GM18858 (cell line): ENCODE results near the gene YPEL1.
A peak's percentile ranks its signal among the peaks of the same experiment; 100 is the strongest.

Experiments
- ATAC-seq: cut with Tn5 transposase; IDR thresholded peaks from one replicate; pipeline ENCODE4 v1.9.1; 2021; ENCODE audit not compliant: unreplicated experiment

The YPEL1 gene, protein sequence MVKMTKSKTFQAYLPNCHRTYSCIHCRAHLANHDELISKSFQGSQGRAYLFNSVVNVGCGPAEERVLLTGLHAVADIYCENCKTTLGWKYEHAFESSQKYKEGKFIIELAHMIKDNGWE

DNA sequence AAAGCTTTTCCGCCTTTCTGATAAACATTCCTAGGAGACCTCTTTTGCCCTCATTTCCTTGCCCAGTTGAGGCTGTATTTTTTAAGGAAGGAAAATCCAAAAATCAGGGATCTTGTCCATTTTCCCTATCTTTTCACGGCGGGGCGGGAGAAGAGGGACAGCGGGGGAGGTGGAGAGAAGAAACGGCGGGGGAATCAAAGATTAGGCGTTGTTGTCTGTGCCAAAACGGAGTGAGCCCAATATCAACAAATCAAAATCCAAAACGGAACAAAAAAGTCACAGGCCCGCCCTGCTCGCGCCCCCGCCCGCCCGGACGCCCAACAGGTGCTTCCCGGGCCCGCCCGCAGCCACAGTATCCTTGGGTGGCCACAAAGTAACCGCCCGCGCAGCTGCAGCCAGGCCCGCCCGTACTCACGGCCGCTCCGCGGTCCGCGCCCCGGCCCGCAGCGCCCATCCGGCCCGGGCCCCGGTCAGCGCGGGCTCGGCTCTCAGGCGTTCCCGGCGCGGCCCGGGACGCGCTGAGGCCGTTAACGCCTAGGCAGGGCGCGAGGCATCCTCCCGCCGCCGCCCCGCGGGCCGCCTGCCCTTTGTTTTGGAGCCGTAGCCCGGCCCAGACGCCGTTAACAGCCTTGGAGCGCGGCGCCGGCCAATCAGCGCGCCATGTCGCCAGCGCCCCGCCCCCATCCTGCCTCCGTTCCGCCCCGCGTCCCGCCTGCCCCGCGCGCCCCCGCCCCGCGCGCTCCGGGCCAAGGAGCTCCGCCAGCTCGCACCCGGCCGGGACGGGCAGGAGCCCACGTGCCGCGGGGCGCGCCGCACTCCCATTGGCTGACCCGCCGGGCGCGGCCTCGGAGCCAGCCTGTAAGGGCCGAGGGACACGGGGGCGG, at the start of gene YPEL1:
Gene YPEL1, minus strand, starts transcription at position 595 of the 884 bp plus-strand sequence. CDS start 25,050 bp downstream, outside the sequence.
- peak; percentile 58 for ATAC-seq

DNA sequence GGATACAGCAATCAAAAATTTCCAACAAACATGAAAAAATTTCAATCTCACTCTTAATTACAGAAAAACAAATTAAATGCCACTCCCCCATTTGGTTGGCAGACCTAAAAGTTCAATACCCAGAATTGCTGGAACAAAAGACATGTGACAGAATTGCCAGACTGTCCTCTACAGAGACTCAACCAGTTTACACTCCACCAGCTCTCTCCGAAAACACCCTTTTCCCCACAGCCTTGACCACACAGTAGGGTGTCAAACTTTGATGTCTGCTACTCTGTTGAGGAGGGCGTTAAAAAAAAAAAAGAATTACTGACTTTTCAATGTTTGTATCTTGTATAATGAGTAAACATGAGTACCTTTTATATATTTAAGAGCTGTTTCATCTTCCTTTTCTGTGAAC, 44.7 kb upstream of the YPEL1 start:
- no peak for ATAC-seq

DNA sequence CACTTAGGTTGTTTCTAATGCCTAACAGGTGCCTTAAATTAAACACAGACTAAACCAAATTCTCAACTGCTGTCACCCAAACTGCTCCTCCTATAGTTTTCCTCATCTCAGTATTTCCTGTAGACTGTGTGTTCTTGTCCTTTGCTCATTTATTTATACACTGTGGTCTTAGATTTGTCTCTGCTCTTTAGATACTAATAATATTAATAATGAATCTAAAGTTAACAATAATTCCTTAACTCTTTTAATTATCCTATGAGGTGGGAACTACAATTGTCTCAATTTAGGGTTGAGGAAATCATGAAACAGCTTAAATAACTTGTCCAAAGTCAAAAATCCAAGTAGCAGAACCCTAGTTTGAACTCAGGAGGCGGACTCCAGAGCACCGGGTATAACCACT, 43.9 kb upstream of the YPEL1 start:
- ATAC-seq, result no peak

DNA sequence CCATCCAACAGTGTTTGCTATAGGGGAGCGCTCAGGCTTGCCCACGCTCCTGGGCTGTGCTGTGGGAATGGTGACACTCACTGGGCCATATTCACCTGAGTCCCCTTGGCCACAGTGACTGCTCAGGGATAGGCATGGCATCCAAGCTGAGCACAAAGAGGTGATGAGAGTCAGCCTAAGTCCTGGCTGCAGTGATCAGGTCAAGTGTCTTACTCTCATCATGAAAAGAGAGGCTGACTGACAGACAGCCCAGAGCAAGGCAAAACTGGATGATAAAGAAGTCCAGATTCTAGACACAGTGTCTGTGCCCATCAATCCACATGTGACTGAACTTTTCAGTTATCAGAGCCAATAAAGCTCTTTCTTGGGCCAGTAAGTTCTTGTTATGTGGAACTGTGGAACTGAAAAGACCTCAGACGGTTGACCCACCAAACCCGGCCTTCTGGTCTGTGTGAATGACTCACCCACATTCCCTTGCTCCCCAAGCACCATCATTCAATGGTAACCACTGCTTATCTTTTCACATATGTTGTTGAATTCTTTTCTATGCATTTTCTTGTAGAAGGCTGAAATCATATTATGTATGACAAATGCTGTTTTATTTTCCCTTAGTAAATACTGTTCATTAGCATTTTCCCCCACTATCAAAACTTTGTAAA, 43.2 kb upstream of the YPEL1 start:
- no peak for ATAC-seq

DNA sequence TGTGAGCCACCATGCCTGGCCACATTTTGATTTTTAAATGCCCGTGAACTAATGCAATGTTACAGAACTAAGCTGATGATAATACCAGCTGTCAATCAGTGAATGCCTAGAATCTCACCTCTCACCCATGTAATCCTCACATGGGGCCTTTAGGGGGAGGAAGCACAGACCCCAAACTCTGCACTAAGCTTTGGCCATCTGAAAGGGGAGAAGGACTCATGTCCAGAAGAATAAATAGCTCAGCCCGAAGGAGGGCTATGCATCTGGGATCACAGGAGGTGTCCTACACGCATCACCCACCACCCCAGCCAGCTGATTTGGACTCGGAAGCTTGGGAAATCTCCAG, 36.0 kb upstream of the YPEL1 start:
- ATAC-seq, result no peak

DNA sequence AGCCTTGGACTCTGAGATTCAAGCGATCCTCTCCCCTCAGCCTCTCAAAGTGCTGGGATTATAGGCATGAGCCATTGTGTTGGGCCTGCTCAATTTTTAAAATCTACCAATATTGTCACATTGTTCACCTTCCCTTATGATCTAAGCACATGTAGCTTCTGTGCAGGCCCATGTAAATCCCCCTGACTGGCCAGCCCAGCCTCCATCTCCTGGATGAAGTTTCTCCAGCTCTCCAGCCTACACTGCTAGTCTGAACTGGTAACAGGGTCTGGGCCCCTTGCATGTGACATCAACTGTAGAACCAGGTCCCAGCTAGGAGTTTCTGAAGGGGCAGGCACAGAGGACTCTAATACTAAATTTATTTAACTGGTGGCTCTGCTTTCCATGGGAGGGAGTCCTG, 32.8 kb upstream of the YPEL1 start:
- no peak for ATAC-seq

DNA sequence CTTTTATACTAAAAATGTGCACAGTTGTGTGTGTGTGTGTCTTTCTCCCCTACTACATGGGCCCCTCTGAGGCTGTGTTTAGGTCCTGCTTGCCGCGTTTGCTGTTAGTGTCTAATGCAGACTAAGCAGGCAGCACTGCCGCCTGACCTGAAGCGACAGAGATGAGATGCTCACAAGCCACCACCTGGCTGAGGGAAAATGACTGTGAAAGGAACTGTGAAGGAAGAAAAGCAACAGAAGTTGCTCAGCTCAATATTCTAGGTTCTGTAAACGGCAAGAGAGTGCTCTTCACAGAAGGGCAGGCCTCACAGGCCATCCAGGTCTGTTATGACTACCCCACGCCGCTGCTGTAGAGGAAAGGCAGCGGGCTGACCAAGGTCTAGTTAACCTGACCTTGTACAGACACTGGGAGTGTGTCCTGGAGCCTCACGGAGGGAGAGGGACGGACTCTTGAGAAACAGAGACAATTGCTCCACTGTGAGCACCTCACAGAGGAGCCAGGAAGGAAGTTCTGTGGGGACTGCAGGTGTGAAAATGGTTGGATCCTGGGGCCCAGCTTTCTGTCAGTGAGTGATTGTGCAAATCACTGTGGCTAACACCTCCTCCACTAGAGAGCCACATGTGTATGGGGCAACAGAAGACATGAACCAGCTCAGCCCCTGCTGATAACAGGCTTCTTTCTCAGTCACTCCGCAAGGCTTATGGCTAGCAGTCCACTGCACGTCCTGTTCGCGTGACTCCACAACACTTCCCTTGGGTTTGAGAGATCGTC, 31.3 kb upstream of the YPEL1 start:
- peak; percentile 42 for ATAC-seq

DNA sequence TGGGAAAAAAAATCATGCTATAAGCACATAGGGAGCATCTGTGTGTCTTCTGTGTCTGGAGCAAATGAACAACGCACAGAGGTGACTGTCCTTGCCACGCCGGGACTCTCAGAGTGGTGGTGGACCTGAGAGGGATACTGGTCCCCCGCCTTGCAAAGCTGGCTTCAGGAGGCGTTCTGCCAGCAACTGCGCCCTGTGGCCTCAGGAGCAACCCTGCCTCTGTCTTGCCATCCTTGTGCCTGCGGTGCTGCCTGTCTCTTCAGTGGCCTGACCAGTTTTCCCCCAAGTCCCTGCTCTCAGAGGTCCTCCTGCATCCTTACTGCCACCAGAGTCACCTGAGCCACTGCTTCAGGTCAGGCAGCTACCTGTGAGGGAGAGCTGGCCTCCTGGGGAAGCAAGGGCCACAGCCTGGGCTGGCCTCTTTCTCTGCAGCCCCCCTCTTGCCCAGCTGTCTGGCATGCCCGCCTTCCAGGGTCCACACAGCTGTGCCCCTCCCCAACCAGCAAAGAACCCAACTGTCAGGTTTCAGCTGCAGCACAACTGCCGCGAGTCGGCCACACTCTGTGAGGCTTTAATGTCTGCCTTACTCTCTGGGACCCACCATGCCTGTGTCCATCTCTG, 30.4 kb upstream of the YPEL1 start:
- no peak for ATAC-seq

DNA sequence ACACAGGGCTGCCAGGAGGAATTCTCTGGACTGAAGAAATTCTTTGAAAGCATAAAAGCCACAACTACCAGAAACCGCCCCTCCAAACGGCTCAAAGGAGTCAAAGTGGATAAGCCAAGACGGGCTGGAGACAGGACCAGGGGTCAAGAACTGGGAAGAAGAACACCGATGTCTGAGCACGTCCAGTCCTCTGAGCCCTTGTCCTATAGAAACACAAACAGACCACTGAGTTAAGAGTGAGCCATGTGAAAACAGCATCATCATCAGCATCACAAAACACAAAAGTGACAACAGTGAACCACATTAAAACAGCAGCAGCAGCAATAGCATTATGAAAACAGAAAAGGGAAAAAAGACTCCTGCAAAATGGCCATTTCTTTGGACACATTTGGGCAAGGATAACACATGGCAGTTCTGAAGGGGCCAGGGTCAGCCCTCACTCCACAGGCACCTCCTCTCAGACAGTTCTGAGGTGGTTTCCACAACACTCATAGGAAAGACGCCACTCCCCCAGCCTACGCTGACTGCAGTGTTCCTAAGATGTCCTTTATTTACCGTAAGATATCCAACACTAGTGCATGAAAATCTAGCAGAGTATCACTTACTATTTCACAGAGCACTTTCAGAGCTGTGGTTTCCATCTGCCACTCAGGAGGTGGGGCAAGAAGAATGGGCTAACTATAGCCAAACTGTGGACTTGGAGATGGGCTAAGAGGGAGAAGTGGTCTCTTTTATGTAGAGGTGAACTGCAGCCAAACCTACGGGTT, 28.6 kb upstream of the YPEL1 start:
- ATAC-seq, result no peak

DNA sequence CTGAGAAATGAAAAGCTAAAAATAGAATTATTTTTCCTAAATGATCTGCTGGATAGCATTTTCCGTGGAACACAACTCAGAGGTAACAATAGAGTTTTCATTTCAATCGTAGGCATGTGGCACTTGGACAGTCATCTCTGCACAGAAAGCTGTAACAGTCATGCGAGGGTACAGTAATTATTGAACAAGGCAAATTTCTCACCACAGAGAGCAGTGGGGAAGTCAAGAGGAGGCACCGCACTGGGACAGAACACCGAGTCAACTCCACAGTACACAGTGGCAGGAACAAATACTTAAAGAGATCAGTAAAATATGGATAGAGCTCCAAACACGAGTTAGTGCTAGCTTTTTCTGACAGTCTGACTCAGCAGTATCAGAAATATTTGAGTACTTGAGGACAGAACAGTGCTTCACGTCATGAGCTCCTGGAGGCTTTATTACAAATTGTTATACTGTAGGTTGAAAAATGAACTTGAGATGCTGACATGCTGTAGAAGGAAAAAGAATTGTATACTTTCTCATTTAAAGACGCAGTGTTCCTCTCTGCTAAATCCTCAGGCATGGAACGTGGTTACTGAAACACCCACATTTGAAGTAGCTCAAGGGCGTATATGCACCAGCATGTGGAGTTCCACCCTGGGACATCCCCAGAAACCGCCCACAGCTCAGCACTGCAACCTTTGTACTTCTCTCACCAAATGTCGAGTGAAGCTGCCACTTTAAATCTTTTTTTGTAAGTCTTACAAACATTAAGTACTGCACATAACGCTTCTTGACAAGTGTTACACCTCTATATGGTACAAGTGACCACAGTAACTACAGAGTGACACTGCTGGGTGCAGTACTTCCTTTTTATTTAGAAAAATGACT, 27.4 kb upstream of the YPEL1 start:
- ATAC-seq, result no peak

DNA sequence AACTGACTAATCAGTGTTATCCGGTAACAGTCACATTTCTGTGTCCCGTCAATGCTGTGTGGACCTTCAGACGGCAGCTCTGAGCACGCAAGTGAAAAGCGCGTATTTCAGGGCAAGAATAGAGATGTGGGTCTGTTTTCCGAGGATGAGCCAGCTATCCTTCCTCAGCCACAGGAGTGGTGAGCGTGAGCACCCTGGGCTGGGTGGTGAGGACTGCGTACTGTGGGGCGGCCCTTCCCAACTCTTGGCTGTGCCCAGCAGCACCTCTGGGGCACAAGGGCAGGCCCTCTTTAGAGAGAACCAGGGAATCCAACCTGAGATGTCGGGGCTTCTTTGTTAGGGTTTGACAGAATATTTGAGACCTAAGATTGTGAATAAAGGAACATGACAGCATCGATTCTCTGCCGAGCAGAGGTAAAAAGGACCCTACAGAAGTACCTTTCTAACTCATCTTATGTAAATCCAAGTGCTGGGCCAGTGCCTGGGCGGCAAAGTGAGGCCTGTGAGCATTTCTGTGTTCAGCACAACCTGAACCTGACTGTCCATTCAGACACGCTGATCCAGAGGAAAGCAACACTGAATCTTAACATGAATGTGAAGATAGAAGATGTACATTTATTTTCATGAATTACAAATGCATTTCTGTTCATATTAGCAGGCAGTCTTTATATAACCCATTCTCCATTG, 26.5 kb upstream of the YPEL1 start:
- no peak for ATAC-seq

DNA sequence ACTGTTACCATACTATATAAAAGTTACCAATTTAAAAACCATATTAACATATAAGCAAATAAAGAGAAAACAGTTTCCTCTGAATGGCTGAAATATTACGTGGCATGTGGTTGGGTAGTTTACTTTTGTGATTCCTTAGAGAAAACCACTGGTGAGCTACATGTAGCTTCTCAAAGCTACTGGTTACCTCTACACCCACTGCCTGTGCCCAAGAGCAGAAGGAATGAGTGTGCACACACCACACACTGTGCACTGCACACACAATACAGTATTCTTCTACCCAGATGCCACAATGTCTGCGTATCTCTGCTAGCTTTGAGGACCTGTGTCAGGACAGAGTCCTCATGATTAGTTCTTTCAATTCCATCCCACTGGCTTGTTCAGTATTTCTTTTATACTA, 25.5 kb upstream of the YPEL1 start:
- ATAC-seq, result no peak

DNA sequence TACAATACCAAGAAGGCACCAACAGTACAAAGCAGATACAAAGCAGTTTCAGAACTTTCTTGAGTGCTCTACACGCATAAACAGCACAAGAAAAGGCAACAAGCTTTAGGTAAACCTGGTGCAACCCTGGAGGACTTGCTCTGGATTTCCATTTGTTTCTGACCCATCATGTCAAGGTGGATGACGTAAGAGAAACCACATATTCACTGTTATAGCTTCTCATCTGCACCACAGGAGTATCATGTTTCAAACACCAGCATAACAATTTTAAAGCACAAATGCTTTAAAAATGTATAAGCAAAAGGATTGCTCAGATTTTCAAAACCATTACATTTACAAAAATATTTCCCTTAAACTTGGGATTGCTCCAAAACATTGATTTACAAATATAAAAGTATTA, 25.0 kb upstream of the YPEL1 start:
- ATAC-seq, result no peak

DNA sequence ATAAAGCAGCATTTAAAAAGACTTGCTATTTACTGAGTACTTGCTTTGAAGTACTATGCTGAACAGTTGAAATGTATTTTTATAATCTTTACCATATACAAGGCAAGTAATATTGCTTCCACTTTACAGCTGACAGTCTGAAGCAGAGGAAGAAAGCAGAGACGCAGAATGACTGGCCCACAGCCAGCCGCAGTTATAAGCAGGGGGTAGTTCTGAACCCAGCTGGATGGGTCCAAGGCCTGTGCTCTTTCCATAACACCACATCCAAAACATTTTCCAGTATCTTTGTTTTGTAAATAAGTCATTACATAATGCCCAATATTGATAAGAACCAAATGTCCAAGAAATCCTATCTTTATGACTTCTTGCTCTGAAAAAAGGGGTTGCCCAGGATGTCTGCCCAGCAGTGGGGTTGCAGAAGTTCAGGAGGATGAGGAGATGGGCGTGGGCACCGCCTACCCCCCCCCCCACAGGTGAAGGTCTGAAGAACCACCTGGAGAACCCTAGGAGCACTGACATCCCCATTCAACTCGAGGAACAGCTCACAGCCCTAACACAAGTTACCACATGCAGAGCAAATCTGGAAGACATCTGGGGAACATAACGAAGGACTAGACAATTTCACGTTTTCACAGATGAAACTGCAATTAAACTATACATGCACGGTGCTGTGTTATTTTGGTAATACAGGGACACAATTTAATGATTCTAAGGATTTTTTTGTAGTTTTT, 24.2 kb upstream of the YPEL1 start:
- no peak for ATAC-seq

DNA sequence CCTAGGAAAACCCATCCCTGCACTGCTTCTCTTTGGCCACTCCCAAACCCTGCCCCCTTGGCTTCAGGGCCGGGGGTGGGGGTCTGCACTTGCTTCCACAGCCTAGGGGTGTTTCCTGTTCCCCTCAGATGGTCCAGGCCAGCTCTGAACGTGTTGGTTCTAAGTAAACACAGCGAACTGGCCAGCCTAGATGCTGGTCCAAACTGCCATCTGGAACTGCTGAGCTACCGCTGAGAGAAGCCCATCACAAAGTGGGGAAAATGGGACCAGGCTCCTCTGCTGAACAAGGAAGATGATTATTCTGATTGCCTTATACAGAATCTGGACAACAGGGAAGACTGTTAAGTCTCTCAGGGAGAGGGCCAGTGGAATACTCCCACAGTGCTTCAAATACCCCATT, 23.5 kb upstream of the YPEL1 start:
- ATAC-seq, result no peak

DNA sequence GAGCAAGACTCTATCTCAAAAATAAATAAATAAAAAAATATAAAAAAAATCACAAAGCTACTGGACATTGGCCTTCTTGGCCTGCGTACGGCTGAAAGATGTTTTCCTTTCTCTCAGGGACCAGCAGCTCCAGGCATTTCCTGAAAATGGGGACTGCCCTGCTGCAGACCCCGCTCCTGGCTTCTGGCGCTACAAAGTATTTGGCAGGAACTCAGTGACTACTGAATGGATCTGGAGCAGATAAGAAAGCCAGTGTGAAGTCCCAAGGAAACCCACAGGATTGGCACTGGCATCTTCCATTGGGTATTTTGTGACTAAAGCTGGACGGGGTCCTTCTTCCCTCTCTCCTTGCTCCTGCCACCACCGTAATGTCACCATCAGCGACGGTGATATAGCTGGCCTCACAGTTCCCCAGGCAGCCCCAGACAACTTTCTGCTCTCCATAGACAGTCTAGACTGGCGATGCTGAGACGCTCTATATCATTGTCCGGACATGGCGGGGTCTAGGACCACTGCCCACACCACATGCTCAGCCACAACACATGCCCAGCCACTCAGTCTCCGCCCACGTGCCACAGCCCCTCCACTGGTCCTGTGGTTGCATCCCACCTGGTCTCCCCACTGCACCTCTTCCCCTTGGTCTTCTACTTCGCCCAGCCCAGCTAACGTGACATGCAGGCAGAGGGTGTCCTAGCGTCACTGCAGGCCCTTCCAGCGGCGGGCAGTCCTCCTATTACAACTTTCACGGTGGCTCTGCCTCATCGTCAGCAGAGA, 22.7 kb upstream of the YPEL1 start:
- ATAC-seq, result no peak

DNA sequence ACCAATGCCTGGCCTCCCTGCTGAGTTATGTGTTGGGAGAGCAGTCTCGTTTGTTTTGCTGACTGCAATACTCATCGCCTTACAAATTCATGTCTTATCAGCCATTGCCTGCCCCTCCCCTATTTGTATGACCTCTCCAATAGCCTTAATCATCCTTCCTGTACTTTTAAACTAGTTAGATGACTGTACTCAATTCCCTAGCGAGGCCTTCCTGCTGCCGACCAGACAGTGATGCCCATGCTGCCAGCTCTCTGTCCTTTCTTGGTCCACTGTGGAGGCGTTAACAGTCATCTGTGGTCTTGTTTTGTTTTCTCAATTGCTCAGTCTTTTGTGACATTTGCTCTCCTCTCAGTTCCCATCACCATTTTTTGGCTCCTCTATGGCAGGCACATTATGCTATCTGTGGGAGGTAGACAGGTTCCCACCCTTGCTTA, 20.3 kb upstream of the YPEL1 start:
- ATAC-seq, result no peak
